Measurements from ENCODE around the gene KPNA3. TPM values are rescaled to one million over a fixed set of nuclear protein-coding genes. Genes with fewer than 3 reads are reported as not detected.

KPNA3 gene
- polyA plus RNA-seq, 1 of the 3 experiments (the other 2 are of a cell fraction) = 11.3 TPM

DNA sequence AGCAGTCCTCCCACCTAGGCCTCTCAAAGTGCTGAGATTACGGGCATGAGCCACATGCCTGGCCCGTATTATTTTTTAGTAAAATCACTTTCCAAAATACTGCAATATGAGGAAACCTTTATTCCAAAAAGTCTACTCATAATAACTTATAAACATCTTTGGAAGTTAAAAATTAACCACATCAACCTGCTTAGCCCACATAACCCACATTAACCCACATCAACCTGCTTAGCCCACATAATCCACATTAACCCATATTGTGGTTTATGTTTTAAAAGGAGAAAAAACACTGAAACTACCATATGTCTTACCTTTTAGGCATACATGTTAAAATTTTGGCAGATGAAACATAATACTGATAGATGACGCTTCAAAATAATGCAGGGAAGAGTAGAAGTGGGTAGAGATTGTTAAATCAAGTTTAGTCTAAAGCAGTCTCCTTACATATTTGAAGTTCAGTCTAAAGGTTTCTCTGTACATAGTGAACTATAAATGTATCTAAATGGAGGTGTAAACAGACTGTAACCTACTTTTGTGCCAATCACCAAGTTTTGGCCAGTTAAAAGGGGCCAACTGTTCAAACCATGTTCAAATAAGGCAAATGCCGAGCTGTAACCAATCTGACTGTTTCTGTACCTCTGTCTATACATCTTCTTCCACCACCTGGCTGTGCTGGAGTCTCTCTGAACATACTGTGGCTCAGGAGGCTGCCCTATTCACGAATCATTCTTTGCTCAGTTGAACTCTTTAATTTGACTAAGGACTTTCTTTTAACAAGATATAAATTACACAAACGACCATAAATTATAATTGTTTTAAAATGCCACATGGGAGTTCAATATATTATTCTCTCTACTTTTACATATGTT lies 14.5 kb downstream of the KPNA3 start:
- TF ChIP-seq FOXM1 (IDR thresholded peaks at IDR 0.05; ENCODE audit: low read depth) = no peak
- TF ChIP-seq GABPA (IDR thresholded peaks at IDR 0.05; ENCODE audit: low read depth) = no peak
- TF ChIP-seq NRF1 (IDR thresholded peaks at IDR 0.05; ENCODE audit: low read depth, low read length) = no peak
- no peak for TF ChIP-seq EZH2phosphoT487 (IDR thresholded peaks at IDR 0.05; ENCODE audit: borderline replicate concordance, low read depth)
- TF ChIP-seq, protein P1, sequence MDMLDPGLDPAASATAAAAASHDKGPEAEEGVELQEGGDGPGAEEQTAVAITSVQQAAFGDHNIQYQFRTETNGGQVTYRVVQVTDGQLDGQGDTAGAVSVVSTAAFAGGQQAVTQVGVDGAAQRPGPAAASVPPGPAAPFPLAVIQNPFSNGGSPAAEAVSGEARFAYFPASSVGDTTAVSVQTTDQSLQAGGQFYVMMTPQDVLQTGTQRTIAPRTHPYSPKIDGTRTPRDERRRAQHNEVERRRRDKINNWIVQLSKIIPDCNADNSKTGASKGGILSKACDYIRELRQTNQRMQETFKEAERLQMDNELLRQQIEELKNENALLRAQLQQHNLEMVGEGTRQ (IDR thresholded peaks at IDR 0.05; ENCODE audit: borderline replicate concordance, low read depth, low read length) = no peak
- TF ChIP-seq CHD2 (IDR thresholded peaks at IDR 0.05; ENCODE audit: low read length, partially characterized antibody) = no peak
- TF ChIP-seq SIN3A (IDR thresholded peaks at IDR 0.05; ENCODE audit: borderline replicate concordance, low read depth, low read length) = no peak
- TF ChIP-seq SMC3 (IDR thresholded peaks at IDR 0.05; ENCODE audit: low read depth, low read length) = no peak
- TF ChIP-seq FOSL2 (IDR thresholded peaks at IDR 0.05; ENCODE audit: borderline replicate concordance, low read depth) = no peak
- no peak for TF ChIP-seq YY1 (IDR thresholded peaks at IDR 0.05; ENCODE audit: low read depth)
- TF ChIP-seq NFIC (IDR thresholded peaks at IDR 0.05; ENCODE audit: borderline replicate concordance) = no peak
- no peak for TF ChIP-seq FOXJ3 (CRISPR knock-in tag; IDR thresholded peaks at IDR 0.05)
- Histone ChIP-seq H3F3A (replicated peaks; ENCODE audit: insufficient read depth) (peaks cover 8% of the 10 kb centered on the region), H3K9ac (no peak overlapping the region), H3K4me2 (no peak overlapping the region), H3K9me2 (no peaks in the 10 kb centered on the region), H3K4me3 (ENCODE audit: low read depth in 2 of 2, low read length in 1 of 2) (no peak overlapping the region), H3K27me3 (ENCODE audit: insufficient read depth) (no peaks in the 10 kb centered on the region), H3K79me2 (ENCODE audit: insufficient read depth) (peaks cover 100% of the 10 kb centered on the region), H3K36me3 (replicated peaks in 1 of 2; ENCODE audit: control insufficient read depth in 1 of 2, insufficient read depth in 2 of 2, low read length in 1 of 2) (no peaks in the 10 kb centered on the region), H3K9me3 (no peaks in the 10 kb centered on the region), H2AFZ (ENCODE audit: low read depth) (no peak overlapping the region), H3K4me1 (ENCODE audit: control insufficient read depth in 1 of 2, insufficient read depth in 2 of 2, low read depth in 1 of 2, low read length in 1 of 2) (peaks cover 0 to 5% of the 10 kb centered on the region in 2 experiments; a peak in 1 of 4 replicates), H4K20me1 (ENCODE audit: insufficient read depth) (peaks cover 84% of the 10 kb centered on the region), H3K27ac (ENCODE audit: low read depth in 2 of 2, low read length in 1 of 2) (no peak overlapping the region)
- POLR2A ChIA-PET = no interaction called here
- 80% methylated on average over 6 of the region's 6 CpGs for WGBS (ENCODE audit: low lambda C conversion rate)
- CTCF ChIA-PET = interaction anchor here (0.6 to 1.0 kb wide), 2 partner anchors 12 to 479 kb away, joined by 3 read pairs; no protein-coding TSS in a partner anchor
- no peak for DNase-seq

DNA sequence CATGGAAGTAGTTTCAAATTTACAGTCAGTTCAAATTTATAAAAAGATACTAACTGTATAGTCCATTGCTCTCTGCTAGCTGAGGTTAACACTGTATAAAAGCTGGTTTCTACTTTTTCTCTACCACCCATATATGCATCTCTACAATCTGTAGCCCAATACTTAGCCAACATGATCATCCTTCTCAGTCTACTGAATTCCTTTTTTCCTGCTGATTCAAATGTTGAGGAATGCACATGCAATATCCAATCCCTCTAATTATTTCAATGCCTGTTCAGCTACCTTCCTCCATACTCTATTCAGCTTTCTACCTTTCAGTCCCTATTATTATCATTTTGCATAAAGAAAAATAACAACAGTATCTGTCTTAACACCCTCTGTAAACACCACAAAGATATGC lies 15.6 kb downstream of the KPNA3 start:
- peaks cover 0 to 5% of the 10 kb centered on the region in 2 experiments; a peak in 1 of 4 replicates for H3K4me1 ChIP-seq (ENCODE audit: control insufficient read depth in 1 of 2, insufficient read depth in 2 of 2, low read depth in 1 of 2, low read length in 1 of 2)
- no peaks in the 10 kb centered on the region for H3K27me3 ChIP-seq (ENCODE audit: insufficient read depth)
- H3F3A ChIP-seq (replicated peaks; ENCODE audit: insufficient read depth) = peaks cover 8% of the 10 kb centered on the region
- DNase-seq = no peak
- TF ChIP-seq TCF12 (IDR thresholded peaks at IDR 0.05) (peak; percentile 24; the same call in 1 of the 2 replicates), EP300 (IDR thresholded peaks at IDR 0.05; ENCODE audit: borderline replicate concordance in 1 of 2, low read depth in 1 of 2, low read length in 1 of 2) (no peak)
- H3K79me2 ChIP-seq (ENCODE audit: insufficient read depth) = peaks cover 100% of the 10 kb centered on the region
- H2AFZ ChIP-seq (ENCODE audit: low read depth) = no peak overlapping the region
- no peaks in the 10 kb centered on the region for H3K9me3 ChIP-seq
- H3K27ac ChIP-seq (ENCODE audit: low read depth in 2 of 2, low read length in 1 of 2) = no peak overlapping the region
- ChIA-PET POLR2A (no interaction called here), CTCF (interaction anchor here (0.6 kb wide), 1 partner anchor 477 kb away, joined by 3 read pairs; no protein-coding TSS in a partner anchor)
- no peak overlapping the region for H3K4me3 ChIP-seq (ENCODE audit: low read depth in 2 of 2, low read length in 1 of 2)
- no peaks in the 10 kb centered on the region for H3K36me3 ChIP-seq (replicated peaks in 1 of 2; ENCODE audit: control insufficient read depth in 1 of 2, insufficient read depth in 2 of 2, low read length in 1 of 2)
- H3K4me2 ChIP-seq = no peak overlapping the region
- H3K9ac ChIP-seq = no peak overlapping the region
- H4K20me1 ChIP-seq (ENCODE audit: insufficient read depth) = peaks cover 77% of the 10 kb centered on the region
- H3K9me2 ChIP-seq = no peaks in the 10 kb centered on the region

Data from SK-N-SH (cell line).